ENCODE results near the gene CRY2. TPM values are rescaled to one million over a fixed set of nuclear protein-coding genes. Genes with fewer than 3 reads are reported as not detected.

The CRY2 gene
- total and polyA plus RNA-seq, 12 donors = 14.7 to 57.4 (median 28.8) TPM

DNA sequence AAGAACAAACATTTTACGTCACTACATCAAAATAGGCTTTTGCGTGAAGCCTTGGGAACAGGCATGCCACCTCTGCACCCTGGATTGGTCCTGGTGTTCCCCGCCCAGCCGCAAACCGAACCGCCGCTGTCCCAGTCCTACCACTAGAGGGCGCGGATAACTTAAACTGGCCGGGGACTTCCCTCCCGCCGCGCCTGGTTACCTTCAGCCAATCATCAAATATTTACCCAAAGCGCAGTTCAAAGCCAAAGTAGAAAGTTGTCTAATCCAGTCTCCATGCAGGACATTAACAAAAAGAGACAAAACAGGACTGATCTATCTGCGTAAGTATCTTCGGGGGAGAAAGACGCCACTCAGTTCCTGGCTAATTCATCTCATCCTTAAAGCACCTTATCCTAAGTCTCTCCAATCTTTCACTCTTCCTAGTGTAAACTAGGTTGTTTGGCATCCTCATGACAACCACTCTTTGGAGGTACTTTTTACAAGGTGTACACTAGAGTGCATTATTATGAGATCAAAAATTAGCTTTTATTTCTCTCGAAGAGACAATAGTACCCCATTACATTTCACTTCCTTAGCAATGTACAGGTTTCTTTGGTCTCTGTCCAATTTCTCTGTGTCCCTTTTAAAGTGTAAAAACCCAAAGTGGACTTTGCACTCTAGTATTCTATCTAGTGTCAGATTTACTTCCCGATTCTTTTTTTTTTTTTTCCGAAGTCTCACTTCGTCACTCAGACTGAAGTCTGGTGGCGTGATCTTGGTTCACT lies 3.9 kb upstream of the CRY2 start:
- TF ChIP-seq, protein P1, sequence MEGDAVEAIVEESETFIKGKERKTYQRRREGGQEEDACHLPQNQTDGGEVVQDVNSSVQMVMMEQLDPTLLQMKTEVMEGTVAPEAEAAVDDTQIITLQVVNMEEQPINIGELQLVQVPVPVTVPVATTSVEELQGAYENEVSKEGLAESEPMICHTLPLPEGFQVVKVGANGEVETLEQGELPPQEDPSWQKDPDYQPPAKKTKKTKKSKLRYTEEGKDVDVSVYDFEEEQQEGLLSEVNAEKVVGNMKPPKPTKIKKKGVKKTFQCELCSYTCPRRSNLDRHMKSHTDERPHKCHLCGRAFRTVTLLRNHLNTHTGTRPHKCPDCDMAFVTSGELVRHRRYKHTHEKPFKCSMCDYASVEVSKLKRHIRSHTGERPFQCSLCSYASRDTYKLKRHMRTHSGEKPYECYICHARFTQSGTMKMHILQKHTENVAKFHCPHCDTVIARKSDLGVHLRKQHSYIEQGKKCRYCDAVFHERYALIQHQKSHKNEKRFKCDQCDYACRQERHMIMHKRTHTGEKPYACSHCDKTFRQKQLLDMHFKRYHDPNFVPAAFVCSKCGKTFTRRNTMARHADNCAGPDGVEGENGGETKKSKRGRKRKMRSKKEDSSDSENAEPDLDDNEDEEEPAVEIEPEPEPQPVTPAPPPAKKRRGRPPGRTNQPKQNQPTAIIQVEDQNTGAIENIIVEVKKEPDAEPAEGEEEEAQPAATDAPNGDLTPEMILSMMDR (IDR thresholded peaks at IDR 0.05) = peak; percentile 89 to 96 (median 92)
- peak in 1 of 2 donors; percentile 10 for TF ChIP-seq POLR2A (IDR thresholded peaks at IDR 0.05)
- Histone ChIP-seq H3K4me3 (no peak overlapping the region), H3K4me1 (replicated peaks in 1 of 2) (peaks cover 3 to 19% of the 10 kb centered on the region in 2 donors), H3K27me3 (no peaks in the 10 kb centered on the region), H3K9me3 (replicated peaks in 1 of 3) (no peaks in the 10 kb centered on the region), H3K27ac (peak overlapping the region in 1 of 5 donors; percentile 70), H3K36me3 (replicated peaks in 1 of 2) (no peaks in the 10 kb centered on the region)
- DNase-seq = peak; percentile 89 to 98 (median 94)
- WGBS, 4 donors = 16 to 19% (median 17%) methylated on average over 22 of the region's 22 CpGs
- intact Hi-C loops (cut with DNase I) = no loop called here

DNA sequence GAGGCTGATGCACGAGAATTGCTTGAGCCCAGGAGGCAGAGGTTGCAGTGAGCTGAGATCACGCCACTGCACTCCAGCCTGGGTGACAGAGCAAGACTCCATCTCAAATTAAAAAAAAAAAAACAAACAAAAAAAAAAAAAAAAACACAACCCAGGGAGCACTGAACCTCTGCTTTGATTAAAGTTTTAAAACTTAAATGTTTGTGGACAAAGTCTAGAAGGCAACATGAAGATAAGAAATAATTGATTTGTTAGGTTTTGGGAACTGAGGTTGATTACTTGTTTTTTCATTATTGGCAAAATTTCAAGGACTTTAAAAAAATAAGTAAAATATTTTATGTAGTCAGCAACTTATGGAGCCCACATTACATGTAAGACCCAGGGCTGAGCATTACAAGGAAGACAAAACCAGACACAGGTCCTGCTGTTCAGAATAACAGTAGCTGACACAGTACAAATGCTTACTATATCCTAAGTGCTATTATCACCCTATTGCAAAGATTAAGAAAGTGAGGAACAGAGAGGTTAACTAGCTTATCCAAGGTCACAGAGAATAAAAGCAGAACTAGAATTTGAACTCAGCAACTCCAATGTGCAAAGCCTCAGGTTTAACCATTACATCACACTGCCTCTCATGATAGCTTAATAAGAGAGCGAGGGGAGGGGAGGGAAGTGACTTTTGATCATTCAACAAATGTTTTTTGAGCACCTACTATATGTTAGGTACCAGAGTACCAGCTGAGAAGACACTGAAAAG lies 2.3 kb upstream of the CRY2 start:
- WGBS, 4 donors = 65 to 81% (median 69%) methylated on average over 3 of the region's 3 CpGs
- intact Hi-C loops (cut with DNase I) = no loop called here
- H3K4me3 ChIP-seq = no peak overlapping the region
- H3K4me1 ChIP-seq (replicated peaks in 1 of 2) = peaks cover 4 to 35% of the 10 kb centered on the region in 2 donors
- H3K27me3 ChIP-seq = no peaks in the 10 kb centered on the region
- no peaks in the 10 kb centered on the region for H3K36me3 ChIP-seq (replicated peaks in 1 of 2)
- TF ChIP-seq POLR2A (IDR thresholded peaks at IDR 0.05) = no peak
- TF ChIP-seq, protein P1 (IDR thresholded peaks at IDR 0.05) = no peak
- H3K9me3 ChIP-seq (replicated peaks in 1 of 3) = no peaks in the 10 kb centered on the region
- H3K27ac ChIP-seq = no peak overlapping the region
- DNase-seq = peak in 1 of 7 donors; percentile 27

DNA sequence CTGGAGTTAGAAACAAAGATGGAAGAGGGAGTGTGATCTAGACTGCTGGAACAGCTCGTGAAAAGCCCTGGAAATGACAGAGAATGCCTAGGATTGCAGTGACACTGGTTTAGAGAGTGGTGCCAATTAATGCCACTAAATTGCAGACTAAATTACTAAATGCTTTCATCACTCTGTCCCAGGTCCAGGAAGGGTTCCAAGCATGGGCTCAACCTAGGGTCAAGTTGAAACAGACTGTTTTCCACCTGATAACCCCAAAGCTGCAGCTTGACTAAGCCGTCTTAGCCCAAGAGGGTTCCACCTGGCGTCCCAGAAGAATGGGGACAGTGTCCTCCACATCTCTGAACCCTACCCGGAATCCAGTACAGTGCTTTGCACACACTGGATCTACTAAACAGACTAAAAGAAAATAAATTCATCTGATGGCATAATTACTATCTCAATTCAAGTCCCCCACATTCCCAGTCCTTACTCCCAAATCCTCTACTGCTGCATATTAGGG lies 1.1 kb upstream of the CRY2 start:
- no peaks in the 10 kb centered on the region for H3K27me3 ChIP-seq
- no peak overlapping the region for H3K4me3 ChIP-seq
- peak overlapping the region; percentile 61 to 99 (median 98) for H3K27ac ChIP-seq
- peak in 2 of 7 donors; percentile 10 to 56 for DNase-seq
- H3K36me3 ChIP-seq (replicated peaks in 1 of 2) = no peaks in the 10 kb centered on the region
- intact Hi-C loops (cut with DNase I) = no loop called here
- 81 to 88% (median 84%) methylated on average over 4 of the region's 4 CpGs for WGBS, 4 donors
- TF ChIP-seq, protein P1 (IDR thresholded peaks at IDR 0.05) = no peak
- TF ChIP-seq POLR2A (IDR thresholded peaks at IDR 0.05) = no peak
- H3K4me1 ChIP-seq (replicated peaks in 1 of 2) = peaks cover 7 to 47% of the 10 kb centered on the region in 2 donors
- no peaks in the 10 kb centered on the region for H3K9me3 ChIP-seq (replicated peaks in 1 of 3)

DNA sequence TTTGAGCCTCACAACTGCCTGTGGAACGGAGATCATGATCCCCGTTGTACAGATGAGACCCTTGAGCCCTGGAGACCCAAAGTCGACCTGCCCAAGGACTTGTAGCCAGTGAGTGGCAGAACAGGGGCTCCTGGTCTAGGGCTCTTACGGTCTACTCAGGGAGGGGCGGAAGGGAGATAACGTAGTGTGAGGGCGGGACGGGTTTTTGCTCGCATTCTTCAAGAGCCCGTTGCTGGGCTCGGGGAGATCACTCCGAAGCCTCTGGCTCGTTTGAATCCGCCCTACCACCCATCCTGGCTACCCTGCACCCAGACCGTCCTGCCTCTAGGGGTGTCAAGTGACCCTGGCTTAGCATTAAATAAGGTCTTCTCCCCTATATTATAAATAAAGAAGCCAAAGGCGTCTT lies 639 bp downstream of the CRY2 start:
- Histone ChIP-seq H3K36me3 (replicated peaks in 1 of 2) (no peaks in the 10 kb centered on the region), H3K27me3 (no peaks in the 10 kb centered on the region), H3K9me3 (replicated peaks in 1 of 3) (no peaks in the 10 kb centered on the region), H3K27ac (peak overlapping the region; percentile 80 to 99 (median 98)), H3K4me3 (peak overlapping the region; percentile 54 to 86 (median 77)), H3K4me1 (replicated peaks in 1 of 2) (peaks cover 22 to 62% of the 10 kb centered on the region in 2 donors)
- TF ChIP-seq, protein P1 (IDR thresholded peaks at IDR 0.05) = peak in 1 of 6 experiments; percentile 16
- no peak for TF ChIP-seq POLR2A (IDR thresholded peaks at IDR 0.05)
- intact Hi-C loops (cut with DNase I) = no loop called here
- WGBS, 4 donors = 1 to 5% (median 1%) methylated on average over 6 to 16 of the region's 16 CpGs
- peak; percentile 55 to 86 (median 72) for DNase-seq
